Measurements from ENCODE around the gene SLC44A3. TPM values are rescaled to one million over a fixed set of nuclear protein-coding genes. Genes with fewer than 3 reads are reported as not detected.

The SLC44A3 gene
- total RNA-seq, 1 donor from 2014 or later: 1.7 TPM

DNA sequence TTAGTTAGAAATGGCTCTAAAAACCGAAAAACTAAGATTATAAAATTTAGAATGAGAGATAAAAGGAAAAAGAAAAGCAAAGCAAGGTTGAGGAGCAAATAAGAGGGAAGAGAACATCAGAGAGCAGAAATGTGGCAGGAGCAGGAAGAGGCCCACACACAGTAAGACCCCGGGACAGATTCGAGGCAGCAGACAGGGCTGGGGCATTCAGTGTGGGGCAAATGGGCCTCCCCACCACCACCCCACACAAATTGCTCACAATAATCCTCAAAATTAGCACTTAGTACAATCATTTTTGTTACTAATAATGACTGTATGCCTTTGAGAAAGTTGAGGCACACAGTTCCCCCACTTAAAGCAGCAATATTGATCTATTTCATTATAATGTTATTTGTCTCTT, 17.1 kb upstream of the SLC44A3 start:
- no peak overlapping the region for H3K4me2 ChIP-seq
- no peak overlapping the region for H3K4me3 ChIP-seq
- H3F3A ChIP-seq (ENCODE audit: low read depth): no peaks in the 10 kb centered on the region
- H3K27ac Mint-ChIP-seq: peak overlapping the region; percentile 6
- H3K9ac ChIP-seq: no peak overlapping the region
- no peaks in the 10 kb centered on the region for H3K27me3 Mint-ChIP-seq (ENCODE audit: insufficient read depth, low read depth)
- H3K27ac ChIP-seq: no peak overlapping the region
- TF ChIP-seq EZH2phosphoT487 (IDR thresholded peaks at IDR 0.05) (no peak), EZH2 (IDR thresholded peaks at IDR 0.05) (no peak), CTCF (IDR thresholded peaks at IDR 0.05) (no peak)
- H3K4me1 Mint-ChIP-seq: peaks cover 25% of the 10 kb centered on the region
- H2AFZ ChIP-seq (replicated peaks): no peak overlapping the region
- DNase-seq (ENCODE audit: low spot score): no peak
- H3K9me3 Mint-ChIP-seq: no peaks in the 10 kb centered on the region
- H3K4me1 ChIP-seq: no peaks in the 10 kb centered on the region
- H3K79me2 ChIP-seq (ENCODE audit: low read depth): no peaks in the 10 kb centered on the region
- H3K9me3 ChIP-seq (ENCODE audit: low read depth): no peaks in the 10 kb centered on the region
- no peaks in the 10 kb centered on the region for H3K36me3 Mint-ChIP-seq
- no peaks in the 10 kb centered on the region for H4K20me1 ChIP-seq (ENCODE audit: low read depth)
- H3K27me3 ChIP-seq: no peaks in the 10 kb centered on the region
- no peaks in the 10 kb centered on the region for H3K36me3 ChIP-seq
- no peak overlapping the region for H3K4me3 Mint-ChIP-seq

DNA sequence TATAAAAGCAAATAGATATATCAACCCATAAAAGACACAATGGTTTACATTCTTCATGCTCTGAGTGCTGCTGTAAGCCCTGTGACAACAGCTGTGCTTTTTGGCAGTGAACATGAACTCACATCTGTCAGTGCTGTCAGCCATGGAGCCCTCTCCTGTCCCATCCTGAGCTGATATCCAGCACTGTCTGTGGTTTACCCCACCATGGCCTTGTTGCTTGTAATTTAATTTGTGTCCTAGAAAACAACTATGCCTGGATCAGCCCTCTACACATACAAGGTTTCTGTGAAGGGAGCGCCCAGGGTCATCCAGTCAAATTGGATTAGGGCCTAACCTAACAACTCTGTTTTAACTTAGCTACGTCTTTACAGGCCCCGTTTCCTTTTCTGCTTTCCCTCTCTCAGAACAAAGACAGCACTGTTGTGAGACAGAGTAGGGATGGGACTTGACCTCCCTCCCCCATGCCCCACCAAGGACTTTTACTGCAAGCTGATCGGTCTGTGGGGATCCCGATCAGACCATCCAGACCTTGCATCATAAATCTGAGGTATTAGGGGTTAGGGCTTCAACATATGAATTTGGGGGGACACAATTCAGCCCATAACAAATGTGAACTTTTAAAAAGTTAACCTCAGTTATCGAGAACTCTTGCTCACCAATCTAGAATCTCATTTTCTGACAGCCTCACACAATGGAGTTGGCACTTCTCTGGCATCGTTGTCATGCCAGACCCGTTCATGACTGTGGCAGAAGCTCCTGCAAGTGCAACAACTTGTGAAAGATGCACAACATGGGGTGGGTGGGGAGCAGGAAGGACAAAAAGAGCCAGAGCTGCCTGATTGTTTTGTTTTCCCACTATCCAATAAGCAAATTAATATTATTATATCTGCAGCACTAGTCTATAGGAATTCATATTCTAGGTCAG, 16.4 kb upstream of the SLC44A3 start:
- no peak overlapping the region for H3K9ac ChIP-seq
- H3K79me2 ChIP-seq (ENCODE audit: low read depth): no peaks in the 10 kb centered on the region
- no peak overlapping the region for H2AFZ ChIP-seq (replicated peaks)
- no peaks in the 10 kb centered on the region for H3K27me3 ChIP-seq
- Mint-ChIP-seq H3K9me3 (no peaks in the 10 kb centered on the region), H3K27ac (peak overlapping the region; percentile 58), H3K4me1 (peaks cover 25% of the 10 kb centered on the region), H3K27me3 (ENCODE audit: insufficient read depth, low read depth) (no peaks in the 10 kb centered on the region), H3K4me3 (no peak overlapping the region), H3K36me3 (no peaks in the 10 kb centered on the region)
- H3K4me1 ChIP-seq: no peaks in the 10 kb centered on the region
- H4K20me1 ChIP-seq (ENCODE audit: low read depth): no peaks in the 10 kb centered on the region
- H3K9me3 ChIP-seq (ENCODE audit: low read depth): no peaks in the 10 kb centered on the region
- H3K4me2 ChIP-seq: no peak overlapping the region
- H3K36me3 ChIP-seq: no peaks in the 10 kb centered on the region
- no peak overlapping the region for H3K4me3 ChIP-seq
- no peak for DNase-seq (ENCODE audit: low spot score)
- no peak overlapping the region for H3K27ac ChIP-seq
- TF ChIP-seq EZH2 (IDR thresholded peaks at IDR 0.05) (no peak), CTCF (IDR thresholded peaks at IDR 0.05) (no peak)
- H3F3A ChIP-seq (ENCODE audit: low read depth): no peaks in the 10 kb centered on the region

GRCh38 chr1:94804442-94804837, 15.7 kb upstream of the SLC44A3 start:
- no peak overlapping the region for H3K4me3 ChIP-seq
- no peaks in the 10 kb centered on the region for H3K36me3 ChIP-seq
- no peaks in the 10 kb centered on the region for H3K9me3 Mint-ChIP-seq
- H3F3A ChIP-seq (ENCODE audit: low read depth): no peaks in the 10 kb centered on the region
- H4K20me1 ChIP-seq (ENCODE audit: low read depth): no peaks in the 10 kb centered on the region
- no peak for TF ChIP-seq CTCF (IDR thresholded peaks at IDR 0.05)
- TF ChIP-seq EZH2 (IDR thresholded peaks at IDR 0.05): no peak
- TF ChIP-seq EZH2phosphoT487 (IDR thresholded peaks at IDR 0.05): no peak
- no peaks in the 10 kb centered on the region for H3K27me3 ChIP-seq
- DNase-seq (ENCODE audit: low spot score): no peak
- no peaks in the 10 kb centered on the region for H3K79me2 ChIP-seq (ENCODE audit: low read depth)
- no peak overlapping the region for H3K27ac Mint-ChIP-seq
- no peak overlapping the region for H3K27ac ChIP-seq
- H3K4me3 Mint-ChIP-seq: no peak overlapping the region
- no peaks in the 10 kb centered on the region for H3K9me3 ChIP-seq (ENCODE audit: low read depth)
- no peak overlapping the region for H3K4me2 ChIP-seq
- H3K4me1 ChIP-seq: no peaks in the 10 kb centered on the region
- peaks cover 25% of the 10 kb centered on the region for H3K4me1 Mint-ChIP-seq
- H3K27me3 Mint-ChIP-seq (ENCODE audit: insufficient read depth, low read depth): no peaks in the 10 kb centered on the region
- no peaks in the 10 kb centered on the region for H3K36me3 Mint-ChIP-seq
- H2AFZ ChIP-seq (replicated peaks): no peak overlapping the region
- H3K9ac ChIP-seq: no peak overlapping the region

Data from neural progenitor cell (in vitro differentiated cells).